ENCODE results near the gene ESRP2. TPM values are rescaled to one million over a fixed set of nuclear protein-coding genes. Genes with fewer than 3 reads are reported as not detected.

Gene ESRP2
- total and polyA plus RNA-seq, 9 of the 15 experiments (the other 6 are each of a cell fraction or from before 2014, with no cell fraction given): 0.05 to 0.15 (median 0.07) TPM; not detected in 6

- Histone ChIP-seq H3K4me3 (no peak overlapping the region), H3K27ac (ENCODE audit: extremely low read depth, low read depth, low read length) (no peak overlapping the region), H3K4me1 (replicated peaks in 1 of 2; ENCODE audit: control insufficient read depth in 2 of 2, insufficient read depth in 2 of 2, low read length in 2 of 2) (peaks cover 0 to 19% of the 10 kb centered on the region in 2 experiments; a peak in 1 of 5 replicates), H3K9ac (ENCODE audit: insufficient read depth in 1 of 2, low read depth in 2 of 2, low read length in 2 of 2) (no peak overlapping the region), H3K79me2 (ENCODE audit: control insufficient read depth, insufficient read depth, low read length) (no peaks in the 10 kb centered on the region), H3K9me3 (replicated peaks; ENCODE audit: control insufficient read depth, insufficient read depth, low read depth, low read length) (peaks cover 7% of the 10 kb centered on the region), H3K9me1 (ENCODE audit: control insufficient read depth, insufficient read depth, low read length) (no peaks in the 10 kb centered on the region), H3K4me2 (ENCODE audit: insufficient read depth, low read length) (no peak overlapping the region), H3K36me3 (ENCODE audit: control insufficient read depth, insufficient read depth, low read length) (peaks cover 15% of the 10 kb centered on the region; the same call in 2 of the 3 replicates), H3K27me3 (ENCODE audit: control insufficient read depth in 2 of 2, insufficient read depth in 2 of 2, low read length in 2 of 2) (no peaks in the 10 kb centered on the region), H4K20me1 (replicated peaks; ENCODE audit: control insufficient read depth, insufficient read depth, low read length) (no peaks in the 10 kb centered on the region; the same call in 1 of the 2 replicates), H2AFZ (ENCODE audit: low read depth, low read length) (no peak overlapping the region)
- ChIA-PET POLR2A (no interaction called here), CTCF (ENCODE audit: low intra/inter-chr PET ratio) (no interaction called here)
- intact Hi-C loops (cut with micrococcal nuclease): no loop called here
- no TSS peak for BruUV-seq (replicated peaks)
- in situ Hi-C loops (cut with MboI): no loop called here
- FAIRE-seq (no peak), ATAC-seq (no peak), DNase-seq (ENCODE audit: extremely low read depth in 1 of 4, low spot score in 3 of 4) (no peak)
- TF ChIP-seq ZNF311 (CRISPR knock-in tag; IDR thresholded peaks at IDR 0.05) (no peak), TAF9B (IDR thresholded peaks at IDR 0.05; ENCODE audit: partially characterized antibody) (no peak), SMC3 (conservative IDR thresholded peaks at IDR 0.05; ENCODE audit: insufficient read depth, low read depth, low read length) (no peak), MTA1 (IDR thresholded peaks at IDR 0.05; ENCODE audit: borderline replicate concordance) (no peak), RBBP5 (IDR thresholded peaks at IDR 0.05; ENCODE audit: borderline replicate concordance, insufficient read depth, low read length, poor library complexity, severe bottlenecking) (no peak), RBM22 (IDR thresholded peaks at IDR 0.05; ENCODE audit: low read depth, low read length, poor library complexity, severe bottlenecking) (peak; percentile 71), ZBTB33 (CRISPR knock-in tag; IDR thresholded peaks at IDR 0.05) (peak; percentile 91), PCBP1 (IDR thresholded peaks at IDR 0.05; ENCODE audit: low read depth, low read length, poor library complexity, severe bottlenecking) (peak; percentile 25), TEAD4 (IDR thresholded peaks at IDR 0.05; ENCODE audit: low read length) (no peak), TEAD4 (CRISPR knock-in tag; IDR thresholded peaks at IDR 0.05; ENCODE audit: borderline replicate concordance) (no peak), POLR2G (IDR thresholded peaks at IDR 0.05; ENCODE audit: low read depth, low read length) (peak; percentile 58)
- WGBS (ENCODE audit: insufficient coverage, low coverage, missing lambda C conversion rate): 97% methylated on average over 34 of the region's 73 CpGs
These were observed 630 bp downstream of the ESRP2 start for GRCh38 chr16:68235108-68235886.

Measured in K562 (cell line).